Raji (cell line): ENCODE data around the gene PRKCE.

Experiments
- POLR2A ChIP-seq: IDR thresholded peaks from 2 replicates; pipeline ENCODE4 v1.6.1; 2011; ENCODE audit warnings: low read depth, low read length, control low read depth; ENCODE audit not compliant: insufficient read depth

PRKCE gene

DNA sequence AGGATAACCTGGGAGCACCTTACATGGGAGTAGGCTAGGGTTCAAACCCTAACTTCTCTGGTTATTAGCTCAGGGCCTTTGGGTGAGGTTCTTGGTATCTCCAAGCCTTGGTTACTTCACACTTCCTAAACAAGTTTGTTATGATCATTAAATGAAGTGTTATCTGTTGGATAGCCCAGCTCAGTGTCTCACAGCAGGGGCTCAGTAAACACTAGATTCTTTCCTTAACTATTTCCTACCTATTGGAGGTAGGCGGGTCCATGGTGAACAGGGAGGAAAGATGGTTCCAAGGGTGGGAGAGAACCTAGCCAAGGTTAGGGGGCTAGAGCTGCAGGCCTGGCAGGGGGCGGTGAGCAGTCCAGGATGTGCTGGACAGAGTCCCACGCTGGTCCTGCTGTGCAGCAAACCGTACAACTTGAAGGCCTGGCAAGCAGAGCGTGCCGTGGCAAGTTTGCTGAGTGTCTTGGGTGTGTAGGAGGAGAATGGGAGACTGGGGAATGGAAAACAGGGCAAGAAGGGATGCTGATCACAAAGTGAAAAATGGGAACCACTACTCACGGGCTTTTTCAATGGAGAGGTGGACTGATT, 259.1 kb downstream of the PRKCE start:
- TF ChIP-seq POLR2A = no peak

DNA sequence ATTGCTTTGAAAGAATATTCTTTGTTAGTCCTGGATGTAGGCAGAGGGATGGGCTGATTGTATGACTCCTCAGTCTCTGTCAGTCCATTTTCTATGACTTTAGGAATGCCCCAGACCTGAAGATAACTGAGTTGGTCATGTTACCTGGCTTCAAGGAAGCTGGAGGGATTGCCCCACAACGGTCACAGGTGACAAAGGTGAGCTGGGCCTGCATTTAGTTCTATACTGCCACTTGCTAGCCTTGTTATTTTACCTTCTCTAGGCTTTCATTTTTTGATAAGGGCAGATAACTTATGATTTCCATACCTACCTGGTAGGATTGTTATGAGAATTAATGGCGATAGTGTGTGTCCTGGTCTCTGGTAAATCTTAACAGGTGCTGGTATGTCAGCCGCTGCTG, 260.1 kb downstream of the PRKCE start:
- no peak for TF ChIP-seq POLR2A

DNA sequence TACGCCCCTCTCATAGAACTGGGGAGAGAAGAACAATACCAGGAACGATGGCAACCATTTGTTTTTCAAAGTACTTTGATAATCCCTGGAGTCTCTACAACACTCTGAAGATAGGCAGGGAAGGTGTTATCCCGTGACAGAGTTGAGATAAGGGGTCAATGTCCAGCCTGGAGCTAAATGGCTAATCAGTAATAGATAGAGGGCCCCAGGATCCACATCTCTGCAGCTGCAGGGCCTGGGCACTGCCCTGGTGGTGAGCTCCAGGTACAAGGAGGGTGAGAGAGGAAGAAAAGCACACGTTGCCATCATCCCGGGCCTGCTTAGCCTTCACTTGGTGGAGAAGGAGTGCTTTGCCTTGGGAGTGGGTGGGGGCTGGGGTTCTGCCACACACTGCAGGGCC, 260.6 kb downstream of the PRKCE start:
- TF ChIP-seq POLR2A = no peak

- TF ChIP-seq POLR2A = no peak
Measured at GRCh38 chr2:45913539-45913938, 262.1 kb downstream of the PRKCE start.

- no peak for TF ChIP-seq POLR2A
Measured at GRCh38 chr2:45915523-45915922, 264.0 kb downstream of the PRKCE start.

DNA sequence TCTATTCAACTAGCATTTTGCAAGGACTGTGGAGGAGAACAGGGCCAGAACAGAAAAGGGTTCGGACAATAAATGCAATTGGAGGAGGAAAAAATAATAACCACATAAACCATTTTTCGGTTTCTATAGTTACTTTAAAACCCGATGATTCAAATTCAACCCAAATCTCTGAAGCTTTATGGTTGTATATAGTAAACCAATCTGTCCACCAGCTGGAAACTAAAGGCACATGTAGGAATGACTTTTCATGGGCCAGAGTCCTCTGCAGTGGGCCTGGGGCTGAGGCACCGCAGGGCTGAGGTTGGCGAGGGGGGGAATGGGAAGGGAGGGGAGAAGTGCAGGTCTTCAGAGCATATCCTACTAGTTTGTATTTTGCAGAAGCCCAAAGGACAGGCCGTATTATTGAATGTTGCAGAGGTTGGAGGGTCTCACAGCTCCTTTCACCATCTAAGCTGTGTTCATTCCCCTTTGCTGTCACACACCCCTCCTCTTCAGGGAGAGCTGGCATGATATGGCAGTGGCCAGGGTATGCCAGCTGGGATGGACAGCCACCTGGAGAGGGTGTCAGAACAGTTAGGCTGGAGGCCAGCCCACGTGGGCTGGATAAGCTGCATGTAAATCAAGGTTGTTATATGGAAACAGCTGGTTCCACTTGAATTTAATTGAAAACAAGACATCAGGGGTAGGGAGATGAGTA, 267.1 kb downstream of the PRKCE start:
- TF ChIP-seq POLR2A = no peak

GRCh38 chr2:45919160-45919650, 267.7 kb downstream of the PRKCE start:
- TF ChIP-seq POLR2A = no peak

GRCh38 chr2:45919711-45920111, 268.2 kb downstream of the PRKCE start:
- no peak for TF ChIP-seq POLR2A

GRCh38 chr2:45921921-45922320, 270.4 kb downstream of the PRKCE start:
- no peak for TF ChIP-seq POLR2A

- no peak for TF ChIP-seq POLR2A
Measured at GRCh38 chr2:45922577-45922988, 271.1 kb downstream of the PRKCE start.

DNA sequence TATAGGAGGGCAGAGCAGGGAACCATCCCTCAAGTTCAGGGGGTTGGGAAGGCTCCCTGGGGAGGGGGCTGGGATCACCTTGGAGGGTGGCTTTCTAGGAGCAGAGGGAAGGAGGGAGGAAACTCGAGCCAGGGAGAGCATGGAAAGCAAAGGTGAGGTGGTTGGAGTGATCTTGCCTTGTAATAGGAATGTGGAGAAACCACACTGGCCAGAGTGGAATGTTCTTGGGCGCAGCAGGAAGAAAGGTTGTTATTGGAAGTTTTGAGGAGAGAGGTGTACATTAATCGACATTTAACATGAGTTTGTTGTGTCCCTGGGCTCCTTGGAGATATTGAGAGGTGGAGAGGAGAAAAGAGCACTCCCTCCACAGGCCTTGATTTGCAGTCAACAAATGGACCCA, 272.2 kb downstream of the PRKCE start:
- no peak for TF ChIP-seq POLR2A

DNA sequence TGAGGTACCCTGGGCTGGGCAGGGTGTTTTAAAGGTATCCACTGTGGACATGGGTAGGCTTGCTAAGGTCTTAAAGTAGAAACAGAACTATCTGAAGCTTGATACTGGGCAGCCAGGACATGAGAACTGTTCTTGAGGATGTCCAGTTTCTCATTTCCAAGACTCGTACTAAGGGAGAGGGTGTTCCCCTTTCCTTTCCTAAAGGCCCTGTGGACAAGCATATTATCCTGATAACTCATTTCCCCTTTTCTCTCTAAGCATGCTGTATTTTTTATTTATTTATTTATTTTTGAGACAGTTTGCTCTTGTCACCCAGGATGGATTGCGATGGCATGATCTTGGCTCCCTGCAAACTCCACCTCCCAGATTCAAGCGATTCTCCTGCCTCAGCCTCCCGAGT, 273.6 kb downstream of the PRKCE start:
- TF ChIP-seq POLR2A = no peak

DNA sequence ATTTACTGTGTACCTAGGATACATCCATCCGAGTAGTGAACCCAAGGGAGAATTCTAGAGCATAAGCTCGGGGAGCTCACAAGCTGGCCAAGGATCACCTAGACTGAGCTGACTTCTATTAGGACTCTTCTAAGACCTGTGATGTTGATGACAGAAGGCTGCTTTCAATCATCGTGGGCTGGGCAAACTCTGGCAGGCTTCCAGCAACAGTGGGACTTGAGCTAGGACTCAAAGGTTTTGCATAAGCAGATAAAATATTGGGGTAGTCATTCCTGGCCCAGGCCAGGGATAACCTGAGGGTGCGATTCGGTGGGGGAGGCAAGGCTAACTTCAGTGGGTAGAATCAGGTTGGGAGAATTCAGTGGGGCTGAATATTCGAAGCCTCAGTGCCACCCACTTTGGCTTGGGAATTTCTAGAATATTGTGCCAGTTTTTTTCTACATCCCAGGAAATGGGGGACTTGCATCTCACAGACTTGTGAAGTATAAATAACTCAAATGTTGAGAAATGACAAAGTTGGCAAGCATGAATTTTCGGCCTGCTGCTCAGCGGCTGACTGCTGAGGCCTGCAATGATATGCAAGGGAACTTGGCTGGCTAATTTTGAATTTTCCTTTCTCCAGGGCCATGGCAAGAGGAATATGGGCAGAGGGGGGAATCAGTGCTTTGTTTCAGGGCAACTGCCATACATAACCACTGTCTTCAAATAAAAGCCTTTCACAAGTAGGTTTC, 274.3 kb downstream of the PRKCE start:
- no peak for TF ChIP-seq POLR2A

DNA sequence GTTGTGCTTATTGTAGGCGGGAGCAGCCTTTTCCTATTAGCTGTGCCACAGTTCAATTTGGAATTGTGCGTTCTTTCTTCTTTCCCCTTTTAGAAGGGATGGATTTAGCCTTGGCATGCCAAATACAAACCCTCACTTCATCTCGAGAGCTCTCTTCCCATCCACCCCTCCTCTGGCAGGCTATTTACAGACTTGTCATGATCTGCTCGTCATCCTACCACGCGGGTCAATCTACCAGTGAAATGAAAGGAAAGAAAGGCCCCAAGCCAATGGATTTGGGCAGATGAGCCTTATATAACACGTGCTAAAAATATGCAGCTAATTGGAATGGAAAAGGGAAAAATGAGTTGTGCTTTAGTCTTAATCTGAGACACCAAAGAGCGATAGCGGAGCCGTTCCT, 277.5 kb downstream of the PRKCE start:
- no peak for TF ChIP-seq POLR2A

GRCh38 chr2:45929674-45930395, 278.4 kb downstream of the PRKCE start:
- TF ChIP-seq POLR2A = no peak
